ENCODE measurements around the gene NEIL3. TPM values are rescaled to one million over a fixed set of nuclear protein-coding genes. Genes with fewer than 3 reads are reported as not detected.

NEIL3 gene
- total and polyA plus RNA-seq, 2 donors (not counting 1 experiment from before 2014, with no cell fraction given), result 0.15 TPM; not detected in 1

DNA sequence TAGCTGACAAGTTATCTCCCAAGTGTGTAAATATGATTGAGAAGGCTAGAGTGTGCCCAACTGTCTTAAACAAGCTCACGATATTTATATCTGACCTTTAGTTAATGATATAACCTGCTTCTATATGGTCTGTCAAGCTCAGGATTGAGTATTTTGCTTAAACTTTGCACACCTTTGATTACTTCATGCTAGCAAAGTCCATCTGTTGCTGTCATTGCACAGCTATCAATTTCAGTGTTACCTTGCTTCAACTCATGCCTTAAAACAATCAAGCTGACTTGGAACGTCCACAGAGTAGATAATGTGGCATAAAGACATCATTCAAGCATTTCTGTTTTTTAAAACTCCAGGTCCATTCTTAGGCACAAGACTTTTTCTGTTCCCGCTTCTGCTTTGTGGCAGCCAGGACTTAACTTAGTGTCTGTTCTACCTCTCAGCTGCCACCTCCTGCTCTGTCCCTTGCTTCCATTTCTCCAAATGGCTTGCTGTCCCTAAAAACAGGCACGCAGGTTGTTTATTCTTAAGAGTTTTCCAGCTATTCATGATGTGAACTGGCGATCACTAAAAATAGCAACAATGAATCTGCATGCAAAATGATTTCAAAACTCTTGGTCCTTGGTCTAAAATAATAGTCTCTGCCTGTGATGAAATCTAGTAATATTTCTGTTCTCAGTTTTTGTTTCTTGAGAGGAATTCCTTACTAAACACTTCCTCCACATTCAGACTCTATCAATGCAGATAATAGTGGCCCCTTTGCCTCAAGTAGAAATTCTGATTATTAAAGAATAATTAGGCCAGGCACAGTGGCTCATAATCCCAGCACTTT, 16.3 kb upstream of the NEIL3 start:
- no peak overlapping the region for H3K9ac ChIP-seq (ENCODE audit: low read length)
- H3K9me3 Mint-ChIP-seq (ENCODE audit: insufficient read depth), result peaks cover 6% of the 10 kb centered on the region
- H3K27ac Mint-ChIP-seq, result no peak overlapping the region
- ATAC-seq (ENCODE audit: low read depth), result no peak
- H3K4me3 Mint-ChIP-seq, result no peak overlapping the region
- H3K27me3 Mint-ChIP-seq, result peaks cover 3% of the 10 kb centered on the region
- no peaks in the 10 kb centered on the region for H3K36me3 ChIP-seq (replicated peaks in 1 of 2; ENCODE audit: control extremely low read depth in 1 of 2, control insufficient read depth in 1 of 2, extremely low read depth in 1 of 2, insufficient read depth in 2 of 2, low read length in 1 of 2)
- DNase-seq, result no peak
- no peak overlapping the region for H3K27ac ChIP-seq (ENCODE audit: low read length in 2 of 2)
- no peak overlapping the region for H3K4me2 ChIP-seq (replicated peaks; ENCODE audit: low read depth, low read length, poor library complexity, severe bottlenecking)
- no peak overlapping the region for H3K4me3 ChIP-seq (ENCODE audit: control extremely low read depth in 1 of 5, extremely low read depth in 1 of 5, insufficient read depth in 1 of 5, low read depth in 2 of 5, low read length in 4 of 5)
- no peaks in the 10 kb centered on the region for H3K4me1 ChIP-seq (ENCODE audit: control insufficient read depth in 2 of 2, insufficient read depth in 2 of 2, low read length in 2 of 2)
- intact Hi-C loops (cut with micrococcal nuclease), result no loop called here
- H3K4me1 Mint-ChIP-seq, result no peaks in the 10 kb centered on the region
- POLR2A ChIA-PET, result no interaction called here
- no peak overlapping the region for H2AFZ ChIP-seq (ENCODE audit: insufficient read depth, low read depth, low read length, poor library complexity, severe bottlenecking)
- no peaks in the 10 kb centered on the region for H3K79me2 ChIP-seq (ENCODE audit: control insufficient read depth, insufficient read depth, low read length)
- WGBS (ENCODE audit: insufficient coverage), result 39% methylated on average over 3 of the region's 5 CpGs
- TF ChIP-seq EZH2 (IDR thresholded peaks at IDR 0.05; ENCODE audit: borderline replicate concordance, insufficient read depth, low read depth, low read length, poor library complexity, severe bottlenecking) (no peak), CTCF (IDR thresholded peaks at IDR 0.05) (no peak)
- H3K9me3 ChIP-seq (ENCODE audit: control extremely low read depth in 1 of 3, control insufficient read depth in 2 of 3, insufficient read depth in 1 of 3, low read length in 2 of 3), result peaks cover 0 to 9% (median 3%) of the 10 kb centered on the region in 3 donors
- H4K20me1 ChIP-seq (ENCODE audit: control insufficient read depth, insufficient read depth, low read length, poor library complexity, severe bottlenecking), result no peaks in the 10 kb centered on the region
- CTCF ChIA-PET, result no interaction called here
- H3K27me3 ChIP-seq (replicated peaks in 1 of 4; ENCODE audit: control extremely low read depth in 1 of 4, control insufficient read depth in 3 of 4, insufficient read depth in 4 of 4, low read length in 3 of 4), result no peaks in the 10 kb centered on the region

DNA sequence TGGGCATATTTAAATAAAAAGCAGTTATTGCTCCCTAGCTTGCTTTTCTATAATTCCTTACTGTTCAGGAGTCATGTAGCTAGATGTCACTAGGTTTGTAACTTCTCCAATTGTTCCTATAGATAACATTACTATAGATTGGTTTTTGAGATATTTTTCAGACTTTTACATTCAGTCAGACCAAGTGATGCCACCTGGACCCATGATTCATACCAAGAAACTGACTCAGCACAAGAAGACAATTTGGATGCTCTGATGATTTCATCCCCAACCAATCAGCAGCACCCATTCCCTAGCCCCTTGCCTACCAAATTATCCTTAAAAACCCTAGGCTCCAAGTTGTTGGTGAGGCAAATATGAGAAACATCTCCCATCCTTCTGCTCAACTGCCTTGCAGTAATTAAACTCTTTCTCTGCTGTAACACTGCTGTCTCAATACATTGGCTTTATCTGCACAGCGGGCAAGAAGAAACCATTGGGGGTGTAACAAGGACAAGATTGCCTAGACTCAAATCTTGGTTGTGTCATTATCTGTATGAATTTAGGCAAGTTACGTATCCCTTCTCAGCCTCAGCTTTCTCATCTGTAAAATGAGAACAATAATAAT, 11.8 kb upstream of the NEIL3 start:
- Histone ChIP-seq H3K27me3 (replicated peaks in 1 of 4; ENCODE audit: control extremely low read depth in 1 of 4, control insufficient read depth in 3 of 4, insufficient read depth in 4 of 4, low read length in 3 of 4) (no peaks in the 10 kb centered on the region), H3K27ac (ENCODE audit: low read length in 2 of 2) (no peak overlapping the region), H3K36me3 (replicated peaks in 1 of 2; ENCODE audit: control extremely low read depth in 1 of 2, control insufficient read depth in 1 of 2, extremely low read depth in 1 of 2, insufficient read depth in 2 of 2, low read length in 1 of 2) (no peaks in the 10 kb centered on the region), H3K9ac (ENCODE audit: low read length) (no peak overlapping the region), H3K9me3 (ENCODE audit: control extremely low read depth in 1 of 3, control insufficient read depth in 2 of 3, insufficient read depth in 1 of 3, low read length in 2 of 3) (peaks cover 0 to 9% (median 3%) of the 10 kb centered on the region in 3 donors), H3K79me2 (ENCODE audit: control insufficient read depth, insufficient read depth, low read length) (no peaks in the 10 kb centered on the region), H3K4me1 (ENCODE audit: control insufficient read depth in 2 of 2, insufficient read depth in 2 of 2, low read length in 2 of 2) (no peaks in the 10 kb centered on the region), H3K4me2 (replicated peaks; ENCODE audit: low read depth, low read length, poor library complexity, severe bottlenecking) (no peak overlapping the region), H3K4me3 (ENCODE audit: control extremely low read depth in 1 of 5, extremely low read depth in 1 of 5, insufficient read depth in 1 of 5, low read depth in 2 of 5, low read length in 4 of 5) (no peak overlapping the region), H2AFZ (ENCODE audit: insufficient read depth, low read depth, low read length, poor library complexity, severe bottlenecking) (no peak overlapping the region), H4K20me1 (ENCODE audit: control insufficient read depth, insufficient read depth, low read length, poor library complexity, severe bottlenecking) (no peaks in the 10 kb centered on the region)
- no peak overlapping the region for H3K4me3 Mint-ChIP-seq
- no CpG with 5 or more reads among the region's 2 CpGs for WGBS (ENCODE audit: insufficient coverage)
- H3K27me3 Mint-ChIP-seq, result peaks cover 3% of the 10 kb centered on the region
- intact Hi-C loops (cut with micrococcal nuclease), result no loop called here
- peaks cover 6% of the 10 kb centered on the region for H3K9me3 Mint-ChIP-seq (ENCODE audit: insufficient read depth)
- TF ChIP-seq EZH2 (IDR thresholded peaks at IDR 0.05; ENCODE audit: borderline replicate concordance, insufficient read depth, low read depth, low read length, poor library complexity, severe bottlenecking) (no peak), CTCF (IDR thresholded peaks at IDR 0.05) (no peak)
- no peak for DNase-seq
- H3K27ac Mint-ChIP-seq, result no peak overlapping the region
- CTCF ChIA-PET, result no interaction called here
- H3K4me1 Mint-ChIP-seq, result no peaks in the 10 kb centered on the region
- POLR2A ChIA-PET, result no interaction called here
- no peak for ATAC-seq (ENCODE audit: low read depth)
